Measurements from ENCODE around the gene SLC6A11. TPM values are rescaled to one million over a fixed set of nuclear protein-coding genes. Genes with fewer than 3 reads are reported as not detected.

SLC6A11 gene
- total RNA-seq, 1 experiment from 2014 or later: not detected

DNA sequence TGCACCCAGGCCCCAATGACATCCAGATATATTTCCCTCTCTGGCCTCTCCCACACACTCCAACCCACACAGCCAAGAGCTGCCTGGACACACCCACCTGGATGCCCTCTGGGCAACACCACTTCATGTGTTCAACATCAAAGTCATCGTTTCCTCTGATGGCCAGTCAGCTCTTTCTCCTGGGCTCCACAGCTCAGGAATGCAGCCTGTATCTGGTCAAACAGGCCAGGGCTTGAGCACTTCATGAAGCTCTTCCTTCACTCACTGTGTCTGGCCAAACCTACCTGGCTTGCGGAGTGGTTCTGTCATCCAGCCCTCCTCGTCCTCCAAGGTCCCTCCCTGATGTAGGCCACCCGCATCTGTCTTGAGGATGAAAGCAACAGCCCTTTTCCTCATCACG, 35.8 kb upstream of the SLC6A11 start:
- CTCF ChIA-PET: no interaction called here
- no TSS peak for BruUV-seq (replicated peaks)

GRCh38 chr3:10780922-10781321, 35.1 kb upstream of the SLC6A11 start:
- intact Hi-C loops (cut with micrococcal nuclease; ENCODE audit: unreplicated experiment): no loop called here
- POLR2A ChIA-PET (ENCODE audit: low non-redundant PET): no interaction called here
- TF ChIP-seq, protein P1, sequence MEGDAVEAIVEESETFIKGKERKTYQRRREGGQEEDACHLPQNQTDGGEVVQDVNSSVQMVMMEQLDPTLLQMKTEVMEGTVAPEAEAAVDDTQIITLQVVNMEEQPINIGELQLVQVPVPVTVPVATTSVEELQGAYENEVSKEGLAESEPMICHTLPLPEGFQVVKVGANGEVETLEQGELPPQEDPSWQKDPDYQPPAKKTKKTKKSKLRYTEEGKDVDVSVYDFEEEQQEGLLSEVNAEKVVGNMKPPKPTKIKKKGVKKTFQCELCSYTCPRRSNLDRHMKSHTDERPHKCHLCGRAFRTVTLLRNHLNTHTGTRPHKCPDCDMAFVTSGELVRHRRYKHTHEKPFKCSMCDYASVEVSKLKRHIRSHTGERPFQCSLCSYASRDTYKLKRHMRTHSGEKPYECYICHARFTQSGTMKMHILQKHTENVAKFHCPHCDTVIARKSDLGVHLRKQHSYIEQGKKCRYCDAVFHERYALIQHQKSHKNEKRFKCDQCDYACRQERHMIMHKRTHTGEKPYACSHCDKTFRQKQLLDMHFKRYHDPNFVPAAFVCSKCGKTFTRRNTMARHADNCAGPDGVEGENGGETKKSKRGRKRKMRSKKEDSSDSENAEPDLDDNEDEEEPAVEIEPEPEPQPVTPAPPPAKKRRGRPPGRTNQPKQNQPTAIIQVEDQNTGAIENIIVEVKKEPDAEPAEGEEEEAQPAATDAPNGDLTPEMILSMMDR (conservative IDR thresholded peaks at IDR 0.05; ENCODE audit: low read depth, low read length): no peak
- no peak for TF ChIP-seq EZH2 (IDR thresholded peaks at IDR 0.05; ENCODE audit: borderline replicate concordance, low read depth, low read length, poor library complexity, severe bottlenecking)

More for the DNA sequence above, 35.8 kb upstream of the SLC6A11 start:
- Histone ChIP-seq H3K4me3 (ENCODE audit: low read depth, low read length, poor library complexity, severe bottlenecking) (no peak overlapping the region), H3K27ac (ENCODE audit: low read depth, low read length, poor library complexity, severe bottlenecking) (no peak overlapping the region), H3K36me3 (ENCODE audit: insufficient read depth, low read length, poor library complexity, severe bottlenecking) (no peaks in the 10 kb centered on the region), H3K27me3 (replicated peaks; ENCODE audit: insufficient read depth, low read depth, low read length, poor library complexity) (no peaks in the 10 kb centered on the region), H3K4me1 (ENCODE audit: insufficient read depth, low read length, poor library complexity, severe bottlenecking) (no peaks in the 10 kb centered on the region), H3K9me3 (ENCODE audit: low read depth, low read length, poor library complexity, severe bottlenecking) (no peaks in the 10 kb centered on the region)
- POLR2A ChIA-PET (ENCODE audit: low non-redundant PET): no interaction called here
- DNase-seq (ENCODE audit: low spot score): no peak
- TF ChIP-seq, protein P1 (conservative IDR thresholded peaks at IDR 0.05; ENCODE audit: low read depth, low read length): no peak
- no peak for TF ChIP-seq EZH2 (IDR thresholded peaks at IDR 0.05; ENCODE audit: borderline replicate concordance, low read depth, low read length, poor library complexity, severe bottlenecking)
- intact Hi-C loops (cut with micrococcal nuclease; ENCODE audit: unreplicated experiment): no loop called here

GRCh38 chr3:10781981-10782380, 34.0 kb upstream of the SLC6A11 start:
- no peaks in the 10 kb centered on the region for H3K4me1 ChIP-seq (ENCODE audit: insufficient read depth, low read length, poor library complexity, severe bottlenecking)
- intact Hi-C loops (cut with micrococcal nuclease; ENCODE audit: unreplicated experiment): no loop called here
- no TSS peak for BruUV-seq (replicated peaks)
- H3K27ac ChIP-seq (ENCODE audit: low read depth, low read length, poor library complexity, severe bottlenecking): no peak overlapping the region
- DNase-seq (ENCODE audit: low spot score): no peak
- H3K9me3 ChIP-seq (ENCODE audit: low read depth, low read length, poor library complexity, severe bottlenecking): no peaks in the 10 kb centered on the region
- no peak overlapping the region for H3K4me3 ChIP-seq (ENCODE audit: low read depth, low read length, poor library complexity, severe bottlenecking)
- peaks cover 11% of the 10 kb centered on the region for H3K27me3 ChIP-seq (replicated peaks; ENCODE audit: insufficient read depth, low read depth, low read length, poor library complexity)
- ChIA-PET POLR2A (ENCODE audit: low non-redundant PET) (no interaction called here), CTCF (no interaction called here)
- TF ChIP-seq EZH2 (IDR thresholded peaks at IDR 0.05; ENCODE audit: borderline replicate concordance, low read depth, low read length, poor library complexity, severe bottlenecking): no peak
- TF ChIP-seq, protein P1 (conservative IDR thresholded peaks at IDR 0.05; ENCODE audit: low read depth, low read length): no peak
- no peaks in the 10 kb centered on the region for H3K36me3 ChIP-seq (ENCODE audit: insufficient read depth, low read length, poor library complexity, severe bottlenecking)

More at GRCh38 chr3:10780922-10781321, 35.1 kb upstream of the SLC6A11 start:
- Histone ChIP-seq H3K4me3 (ENCODE audit: low read depth, low read length, poor library complexity, severe bottlenecking) (no peak overlapping the region), H3K9me3 (ENCODE audit: low read depth, low read length, poor library complexity, severe bottlenecking) (no peaks in the 10 kb centered on the region), H3K27me3 (replicated peaks; ENCODE audit: insufficient read depth, low read depth, low read length, poor library complexity) (peaks cover 1% of the 10 kb centered on the region), H3K36me3 (ENCODE audit: insufficient read depth, low read length, poor library complexity, severe bottlenecking) (no peaks in the 10 kb centered on the region), H3K4me1 (ENCODE audit: insufficient read depth, low read length, poor library complexity, severe bottlenecking) (no peaks in the 10 kb centered on the region), H3K27ac (ENCODE audit: low read depth, low read length, poor library complexity, severe bottlenecking) (no peak overlapping the region)
- BruUV-seq (replicated peaks): no TSS peak
- CTCF ChIA-PET: no interaction called here
- DNase-seq (ENCODE audit: low spot score): no peak
